H1 (cell line): ENCODE measurements around the gene SRGAP3. TPM values are rescaled to one million over a fixed set of nuclear protein-coding genes. Genes with fewer than 3 reads are reported as not detected.

Experiments used
- CTCF ChIA-PET: fragments of 300-600 bp; sonication (Branson Sonifier 250); formaldehyde crosslinking; loops from one replicate; lab custom pipeline; 2021; ENCODE audit not compliant: partially characterized antibody; lab: Charles Lee
- POLR2A ChIA-PET: fragments of 300-600 bp; sonication (Branson Sonifier 250); formaldehyde crosslinking; loops from one replicate; lab custom pipeline; 2021; ENCODE audit warnings: inconsistent platforms; ENCODE audit not compliant: partially characterized antibody; lab: Charles Lee
- DNase-seq, 2 experiments: peaks; one replicate each; pipeline versions ENCODE4 v3.0.0 to v3.0.0-alpha.2; 2010 to 2022; ENCODE audit warnings: low spot score in 2 of 2, low read depth in 1 of 2, mixed read lengths in 1 of 2
- FAIRE-seq: peaks from 2 replicates; lab custom pipeline; 2011; peaks lifted over from hg19 to GRCh38; lab: Jason Lieb, UNC
- H2AFZ ChIP-seq: 2 replicates; pipeline ENCODE4 v1.8.1; 2012; ENCODE audit warnings: low read length, inconsistent platforms
- H2AK5ac ChIP-seq: 2 replicates; pipeline ENCODE4 v1.6.1; 2013; ENCODE audit warnings: low read depth, low read length
- H2BK120ac ChIP-seq: replicated peaks from 2 replicates; pipeline ENCODE3; 2013; ENCODE audit warnings: low read depth, low read length, inconsistent platforms
- H2BK12ac ChIP-seq: 2 replicates; pipeline ENCODE4 v1.6.1; 2013; ENCODE audit warnings: low read depth, low read length
- H2BK15ac ChIP-seq: 2 replicates; pipeline ENCODE4 v1.6.1; 2013; ENCODE audit warnings: low read length
- H2BK20ac ChIP-seq: 2 replicates; pipeline ENCODE4 v1.6.1; 2013; ENCODE audit warnings: low read length
- H2BK5ac ChIP-seq: 2 replicates; pipeline ENCODE4 v1.6.1; 2013; ENCODE audit warnings: low read depth, low read length
- H3K14ac ChIP-seq: 2 replicates; pipeline ENCODE4 v1.6.1; 2013; ENCODE audit warnings: inconsistent platforms; ENCODE audit not compliant: insufficient read length
- H3K18ac ChIP-seq: 2 replicates; pipeline ENCODE4 v1.6.1; 2013; ENCODE audit warnings: low read length; ENCODE audit errors: extremely low read depth
- H3K23ac ChIP-seq: 2 replicates; pipeline ENCODE4 v1.6.1; 2013; ENCODE audit warnings: inconsistent platforms; ENCODE audit not compliant: insufficient read length
- H3K23me2 ChIP-seq: 2 replicates; pipeline ENCODE4 v1.6.1; 2013; ENCODE audit warnings: low read depth, low read length
- H3K27ac ChIP-seq: 2 replicates; pipeline ENCODE4 v1.6.1; 2011; ENCODE audit warnings: low read depth, low read length, inconsistent platforms
- H3K27me3 ChIP-seq, 4 experiments: replicated peaks in 1 of 4; 1 replicate in 1 of 4; 2 replicates in 3 of 4; pipeline versions ENCODE4 v1.6.1 to v1.8.1; 2011 to 2013; ENCODE audit warnings: low read length in 3 of 4, mild to moderate bottlenecking in 3 of 4, inconsistent platforms in 2 of 4, mixed read lengths in 2 of 4, moderate library complexity in 1 of 4; ENCODE audit not compliant: control insufficient read depth in 3 of 4, insufficient read depth in 3 of 4; ENCODE audit errors: extremely low read depth in 1 of 4
- H3K36me3 ChIP-seq, 4 experiments: 2 replicates each; pipeline versions ENCODE4 v1.6.1 to v1.8.1; 2011 to 2013; ENCODE audit warnings: mild to moderate bottlenecking in 4 of 4, low read length in 3 of 4, moderate library complexity in 2 of 4, control low read depth in 1 of 4, inconsistent platforms in 1 of 4; ENCODE audit not compliant: insufficient read depth in 4 of 4, control insufficient read depth in 2 of 4
- H3K4ac ChIP-seq: replicated peaks from 2 replicates; pipeline ENCODE3; 2013; ENCODE audit warnings: low read length, low read depth, mixed read lengths, inconsistent platforms; ENCODE audit not compliant: insufficient read length
- H3K4me1 ChIP-seq, 4 experiments: replicated peaks in 1 of 4; 1 replicate in 1 of 4; 2 replicates in 3 of 4; pipeline versions ENCODE4 v1.6.1 to v1.8.1; 2011 to 2013; ENCODE audit warnings: low read length in 3 of 4, inconsistent platforms in 2 of 4, mixed read lengths in 1 of 4; ENCODE audit not compliant: insufficient read depth in 4 of 4, control insufficient read depth in 3 of 4
- H3K4me2 ChIP-seq, 2 experiments: 2 replicates each; pipeline versions ENCODE4 v1.6.1 to v1.8.1; 2011 to 2013; ENCODE audit warnings: low read depth in 2 of 2, low read length in 2 of 2, control low read depth in 1 of 2, inconsistent platforms in 1 of 2, mild to moderate bottlenecking in 1 of 2; ENCODE audit not compliant: insufficient read depth in 1 of 2
- H3K4me3 ChIP-seq, 4 experiments: fragments of 200-600, 300-600 bp in 1 of 4; sonication (generic), shearing (Covaris generic), sonication (Bioruptor Twin) in 1 of 4; 2 replicates each; pipeline versions ENCODE4 v1.5.1 to v1.8.1; 2011 to 2016; ENCODE audit warnings: low read length in 4 of 4, low read depth in 3 of 4, control low read depth in 2 of 4, inconsistent platforms in 2 of 4, mild to moderate bottlenecking in 2 of 4, mixed read lengths in 1 of 4, moderate library complexity in 1 of 4; ENCODE audit not compliant: insufficient read depth in 2 of 4; ENCODE audit errors: extremely low read depth in 1 of 4
- H3K56ac ChIP-seq: replicated peaks from 2 replicates; pipeline ENCODE3; 2013; ENCODE audit warnings: low read depth, mild to moderate bottlenecking, mixed read lengths, low read length, inconsistent platforms; ENCODE audit not compliant: insufficient read length
- H3K79me1 ChIP-seq: 2 replicates; pipeline ENCODE4 v1.6.1; 2013; ENCODE audit warnings: low read depth, low read length, control low read depth
- H3K79me2 ChIP-seq, 2 experiments: 2 replicates each; pipeline versions ENCODE4 v1.6.1 to v1.8.1; 2012 to 2013; ENCODE audit warnings: low read length in 2 of 2, mild to moderate bottlenecking in 2 of 2, inconsistent platforms in 1 of 2; ENCODE audit not compliant: insufficient read depth in 2 of 2, control insufficient read depth in 1 of 2
- H3K9ac ChIP-seq, 4 experiments: replicated peaks in 1 of 4; 1 replicate in 1 of 4; 2 replicates in 3 of 4; pipeline versions ENCODE4 v1.6.1 to v1.8.1; 2011 to 2013; ENCODE audit warnings: low read depth in 3 of 4, low read length in 3 of 4, control low read depth in 2 of 4, mild to moderate bottlenecking in 2 of 4, moderate library complexity in 2 of 4, inconsistent platforms in 1 of 4; ENCODE audit errors: extremely low read depth in 1 of 4
- H3K9me3 ChIP-seq, 2 experiments: 2 replicates each; pipeline versions ENCODE4 v1.6.1 to v1.8.1; 2012 to 2013; ENCODE audit warnings: mild to moderate bottlenecking in 2 of 2, moderate library complexity in 2 of 2, control low read depth in 1 of 2, inconsistent platforms in 1 of 2, low read depth in 1 of 2, low read length in 1 of 2, mixed read lengths in 1 of 2; ENCODE audit not compliant: insufficient read depth in 2 of 2
- H4K20me1 ChIP-seq, 2 experiments: replicated peaks in 1 of 2; 2 replicates each; pipeline versions ENCODE3 to v1.8.1; 2011 to 2013; ENCODE audit warnings: inconsistent platforms in 2 of 2, low read length in 2 of 2, mild to moderate bottlenecking in 1 of 2; ENCODE audit not compliant: insufficient read depth in 2 of 2, control insufficient read depth in 1 of 2
- H4K5ac ChIP-seq: 2 replicates; pipeline ENCODE4 v1.6.1; 2013; ENCODE audit warnings: low read length, low read depth, mixed read lengths, inconsistent platforms; ENCODE audit not compliant: insufficient read length
- H4K8ac ChIP-seq: 2 replicates; pipeline ENCODE4 v1.8.0; 2013; ENCODE audit warnings: mild to moderate bottlenecking, moderate library complexity, low read length, inconsistent platforms; ENCODE audit not compliant: insufficient read depth; ENCODE audit errors: extremely low read depth
- H4K91ac ChIP-seq: replicated peaks from 2 replicates; pipeline ENCODE3; 2013; ENCODE audit warnings: low read length, mixed read lengths, inconsistent platforms; ENCODE audit not compliant: insufficient read length
- BACH1 ChIP-seq: IDR thresholded peaks from 2 replicates; pipeline ENCODE4 v1.6.1; 2012; ENCODE audit warnings: low read length, improper control_type of control experiment
- CTBP2 ChIP-seq: IDR thresholded peaks from 2 replicates; pipeline ENCODE4 v1.7.0; 2011; ENCODE audit warnings: borderline replicate concordance, mild to moderate bottlenecking, moderate library complexity, mixed read lengths, low read length; ENCODE audit not compliant: insufficient read depth, insufficient read length
- EP300 ChIP-seq, 2 experiments: IDR thresholded peaks; 1 replicate in 1 of 2; 2 replicates in 1 of 2; pipeline ENCODE4 v1.6.1; 2011 to 2012; ENCODE audit warnings: low read depth in 2 of 2, low read length in 2 of 2, mild to moderate bottlenecking in 2 of 2, borderline replicate concordance in 1 of 2, inconsistent platforms in 1 of 2, moderate library complexity in 1 of 2
- HDAC6 ChIP-seq: IDR thresholded peaks from one replicate; pipeline ENCODE4 v1.7.1; 2012; ENCODE audit warnings: low read depth, mild to moderate bottlenecking, inconsistent platforms, low read length, moderate library complexity
- JUN ChIP-seq: IDR thresholded peaks from 2 replicates; pipeline ENCODE4 v1.6.1; 2011; ENCODE audit warnings: low read depth, mild to moderate bottlenecking, improper control_type of control experiment, low read length
- JUND ChIP-seq: IDR thresholded peaks from 2 replicates; pipeline ENCODE4 v1.6.1; 2011; ENCODE audit warnings: mild to moderate bottlenecking, improper control_type of control experiment, low read length
- POU5F1 ChIP-seq: IDR thresholded peaks from 2 replicates; pipeline ENCODE4 v1.6.1; 2011; ENCODE audit warnings: low read depth, mild to moderate bottlenecking, low read length, moderate library complexity
- RAD21 ChIP-seq, 2 experiments: IDR thresholded peaks in 1 of 2; conservative IDR thresholded peaks in 1 of 2; 2 replicates each; pipeline ENCODE4 v1.6.1; 2011; ENCODE audit warnings: low read depth in 2 of 2, low read length in 2 of 2, improper control_type of control experiment in 1 of 2, inconsistent platforms in 1 of 2, mild to moderate bottlenecking in 1 of 2, moderate library complexity in 1 of 2
- SP4 ChIP-seq: IDR thresholded peaks from 2 replicates; pipeline ENCODE4 v1.6.1; 2012; ENCODE audit warnings: low read length, inconsistent platforms
- SUZ12 ChIP-seq: fragments of 200-600 bp; sonication (generic); IDR thresholded peaks from 2 replicates; pipeline ENCODE4 v1.6.1; 2012; ENCODE audit warnings: mild to moderate bottlenecking, inconsistent platforms, low read length, moderate library complexity, mixed read lengths
- TEAD4 ChIP-seq: IDR thresholded peaks from 2 replicates; pipeline ENCODE4 v1.6.1; 2012; ENCODE audit warnings: low read depth, low read length, inconsistent platforms, mixed read lengths
- YY1 ChIP-seq: IDR thresholded peaks from 2 replicates; pipeline ENCODE4 v1.6.1; 2011; ENCODE audit warnings: low read depth, mild to moderate bottlenecking, low read length
- WGBS, 2 experiments: shearing (Covaris generic) in 1 of 2; methylation state at CpG; one replicate each; pipeline versions ENCODE4 v1.1.6 to v1.1.7; 2013 to 2015; ENCODE audit warnings: low lambda C conversion rate in 2 of 2, mixed read lengths in 2 of 2, inconsistent platforms in 1 of 2, low coverage in 1 of 2, missing lambda C conversion rate in 1 of 2; ENCODE audit not compliant: insufficient replicate concordance in 2 of 2, insufficient coverage in 1 of 2, insufficient read length in 1 of 2; ENCODE audit errors: extremely low coverage in 1 of 2, missing lambda C conversion rate in 1 of 2; 5-methylcytosine and 5-hydroxymethylcytosine counted together
- polyA plus RNA-seq, 7 experiments: library from polyadenylated mRNA; depleted of rRNA in 3 of 7; stranded (reverse) in 5 of 7; unstranded in 2 of 7; fragments of >200 nt in 5 of 7; fragments of 200-250 nt in 2 of 7; gene quantifications; 1 replicate in 5 of 7; 2 replicates in 1 of 7; 4 replicates in 1 of 7; pipeline versions ENCODE4 v1.2.1 to v1.2.3, GENCODE V29; 2011 to 2013; ENCODE audit warnings: missing spikeins in 2 of 7, mixed read lengths in 2 of 7
- total RNA-seq: library from RNA; stranded (reverse); fragmentation: NEBNext Ultra II Directional; extraction: Animal tissue kit (Norgen Biotek cat#: 25700); gene quantifications from 2 replicates; pipeline ENCODE4 v1.2.1, GENCODE V29; 2021

SRGAP3 gene
- total and polyA plus RNA-seq, 2 of the 8 experiments (the other 6 are each of a cell fraction or from before 2014, with no cell fraction given) = 5.8 to 11.4 TPM

DNA sequence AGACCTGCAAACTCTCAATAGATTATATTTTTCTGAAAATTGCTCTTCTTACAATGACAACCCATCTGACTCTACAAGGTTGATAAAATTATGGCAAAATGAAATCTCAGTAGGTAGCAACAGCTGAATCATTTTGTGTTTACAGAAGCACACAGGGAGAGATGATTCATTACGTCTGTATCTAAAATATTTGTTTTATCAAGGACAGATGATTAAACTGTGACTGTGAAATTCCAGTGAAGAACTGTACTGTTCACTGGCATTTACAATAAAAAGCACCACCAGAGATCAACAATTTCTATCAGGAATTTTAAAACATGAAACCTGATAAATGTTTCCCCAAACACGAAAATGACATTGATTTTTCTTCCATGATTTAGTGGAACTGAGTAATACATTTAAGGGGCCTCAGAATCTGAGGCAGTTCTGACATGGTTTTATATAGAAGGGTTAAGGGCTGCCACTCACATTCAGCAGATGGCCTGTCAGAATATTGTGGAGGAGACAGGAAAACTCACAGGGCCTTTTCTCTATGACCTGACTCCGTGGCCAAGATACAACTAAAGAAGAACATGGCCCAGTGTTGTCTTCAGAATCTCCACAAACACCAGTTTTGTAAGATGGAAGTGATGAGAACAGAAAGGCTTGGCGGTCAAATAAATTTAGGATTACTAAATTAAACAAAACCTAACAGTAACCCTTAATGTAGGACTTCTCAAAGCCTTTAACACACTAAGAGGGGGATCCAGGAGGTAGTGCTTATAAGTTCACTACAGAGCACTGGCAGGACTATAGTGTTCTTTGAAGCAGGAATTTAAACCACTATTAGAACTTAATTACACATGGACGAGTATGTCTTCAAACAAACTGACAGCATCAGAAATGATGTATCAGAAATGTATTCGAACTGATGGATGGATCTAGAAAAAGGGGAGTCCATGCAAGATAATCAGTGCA is 312.1 kb downstream of the SRGAP3 start:
- Histone ChIP-seq H3K4me2 (no peak overlapping the region), H3K9me3 (no peaks in the 10 kb centered on the region), H3K4me3 (no peak overlapping the region), H3K79me2 (no peaks in the 10 kb centered on the region), H2BK15ac (no peak overlapping the region), H2AFZ (no peak overlapping the region), H3K18ac (no peak overlapping the region), H3K36me3 (peaks cover 4 to 31% (median 19%) of the 10 kb centered on the region in 4 experiments), H4K8ac (no peak overlapping the region), H3K9ac (no peak overlapping the region), H4K5ac (no peak overlapping the region), H2BK20ac (no peak overlapping the region), H4K20me1 (peaks cover 0 to 1% of the 10 kb centered on the region in 2 experiments), H2BK5ac (no peak overlapping the region), H3K14ac (no peak overlapping the region), H3K27me3 (no peaks in the 10 kb centered on the region), H2BK120ac (no peak overlapping the region), H2AK5ac (no peak overlapping the region), H3K56ac (no peak overlapping the region), H4K91ac (no peak overlapping the region), H3K4ac (no peak overlapping the region), H3K4me1 (no peaks in the 10 kb centered on the region), H3K79me1 (no peaks in the 10 kb centered on the region), H3K23me2 (no peaks in the 10 kb centered on the region), H2BK12ac (no peak overlapping the region), H3K27ac (no peak overlapping the region), H3K23ac (no peak overlapping the region)
- ChIA-PET POLR2A (no interaction called here), CTCF (interaction anchor here (0.8 to 1.9 kb wide), 5 partner anchors 10 to 22 kb away, joined by 3 to 5 read pairs (median 4); no protein-coding TSS in a partner anchor)
- no peak for FAIRE-seq
- 73% methylated on average over 6 of the region's 6 CpGs; no CpG with 5 or more reads in 1 of the 2 experiments for WGBS, 2 experiments
- DNase-seq = no peak
- TF ChIP-seq HDAC6 (no peak), TEAD4 (no peak), RAD21 (IDR thresholded peaks at IDR 0.05 in 1 of 2, conservative IDR thresholded peaks at IDR 0.05 in 1 of 2; ENCODE audit: low read depth in 2 of 2, low read length in 2 of 2) (no peak), SP4 (no peak), SUZ12 (no peak), POU5F1 (no peak), YY1 (no peak), CTBP2 (no peak), EP300 (IDR thresholded peaks at IDR 0.05; ENCODE audit: borderline replicate concordance in 1 of 2, low read depth in 2 of 2, low read length in 2 of 2) (no peak), BACH1 (no peak), JUN (no peak), JUND (no peak)
